ENCODE results near the gene TGFBRAP1. TPM values are rescaled to one million over a fixed set of nuclear protein-coding genes. Genes with fewer than 3 reads are reported as not detected.

The TGFBRAP1 gene
- total RNA-seq, 1 donor from 2014 or later = 22.0 TPM

- peak; percentile 1 for DNase-seq (ENCODE audit: low spot score)
These were observed 88.1 kb downstream of the TGFBRAP1 start, which contains the start of gene GPR45 for GRCh38 chr2:105241443-105241842. TSS of gene GPR45 (plus strand) at chr2:105241743. CDS start at chr2:105241859, 116 bp downstream.

GRCh38 chr2:105239924-105240323 is 89.6 kb downstream of the TGFBRAP1 start:
- DNase-seq (ENCODE audit: low spot score) = peak; percentile 6

GRCh38 chr2:105238664-105239240 is 90.8 kb downstream of the TGFBRAP1 start:
- DNase-seq (ENCODE audit: low spot score) = peak; percentile 8

- peak; percentile 85 for DNase-seq (ENCODE audit: low spot score)
These were observed 92.3 kb downstream of the TGFBRAP1 start for GRCh38 chr2:105237045-105237765.

- DNase-seq (ENCODE audit: low spot score) = no peak
These were observed 93.5 kb downstream of the TGFBRAP1 start for GRCh38 chr2:105236060-105236424.

- peak; percentile 88 for DNase-seq (ENCODE audit: low spot score)
These were observed 94.0 kb downstream of the TGFBRAP1 start for GRCh38 chr2:105235388-105236059.

GRCh38 chr2:105231232-105231619 is 98.3 kb downstream of the TGFBRAP1 start:
- no peak for DNase-seq (ENCODE audit: low spot score)

GRCh38 chr2:105224444-105224843 is 105.1 kb downstream of the TGFBRAP1 start:
- no peak for DNase-seq (ENCODE audit: low spot score)

- DNase-seq (ENCODE audit: low spot score) = no peak
These were observed 108.9 kb downstream of the TGFBRAP1 start for GRCh38 chr2:105220604-105221003.

- DNase-seq (ENCODE audit: low spot score) = no peak
These were observed 113.8 kb downstream of the TGFBRAP1 start for GRCh38 chr2:105215586-105216192.

Other genes with a start within 250 kb of the TGFBRAP1 start
- not detected for gene GPR45, start 88.0 kb downstream of the TGFBRAP1 start, total RNA-seq
- 12.8 TPM for gene C2orf49, start 7.8 kb upstream of the TGFBRAP1 start, total RNA-seq
- 36.3 TPM for gene FHL2, start 69.3 kb upstream of the TGFBRAP1 start, total RNA-seq